Small intestine (tissue), 7 donors: ENCODE data around the gene ZMYND12. TPM values are rescaled to one million over a fixed set of nuclear protein-coding genes. Genes with fewer than 3 reads are reported as not detected.

Experiments used
- DNase-seq, 2 donors: peaks; one replicate each; pipeline versions ENCODE4 v3.0.0 to v3.0.0-alpha.2; 2013
- FAIRE-seq: peaks from 2 replicates; lab custom pipeline; 2012; peaks lifted over from hg19 to GRCh38; lab: Jason Lieb, UNC
- H3K27ac ChIP-seq, 3 donors: one replicate each; pipeline ENCODE4 v1.5.1; 2013; ENCODE audit warnings: low read length in 2 of 3, mild to moderate bottlenecking in 2 of 3, control low read depth in 1 of 3, inconsistent platforms in 1 of 3, low read depth in 1 of 3, moderate library complexity in 1 of 3
- H3K27me3 ChIP-seq, 3 donors: one replicate each; pipeline ENCODE4 v1.6.1; 2013; ENCODE audit warnings: low read length in 3 of 3, inconsistent platforms in 1 of 3; ENCODE audit not compliant: control insufficient read depth in 3 of 3, insufficient read depth in 3 of 3
- H3K36me3 ChIP-seq, 3 donors: one replicate each; pipeline ENCODE4 v1.6.1; 2013; ENCODE audit warnings: low read length in 3 of 3, inconsistent platforms in 1 of 3, low read depth in 1 of 3, mild to moderate bottlenecking in 1 of 3, moderate library complexity in 1 of 3; ENCODE audit not compliant: control insufficient read depth in 3 of 3, insufficient read depth in 2 of 3
- H3K4me1 ChIP-seq, 3 donors: one replicate each; pipeline ENCODE4 v1.6.1; 2013; ENCODE audit warnings: low read length in 2 of 3, inconsistent platforms in 1 of 3, low read depth in 1 of 3, mild to moderate bottlenecking in 1 of 3, moderate library complexity in 1 of 3; ENCODE audit not compliant: control insufficient read depth in 3 of 3, insufficient read depth in 2 of 3
- H3K4me3 ChIP-seq, 3 donors: one replicate each; pipeline ENCODE4 v1.5.1; 2013; ENCODE audit warnings: low read length in 3 of 3, control low read depth in 1 of 3, inconsistent platforms in 1 of 3, low read depth in 1 of 3, mild to moderate bottlenecking in 1 of 3, moderate library complexity in 1 of 3
- H3K9me3 ChIP-seq, 2 donors: one replicate each; pipeline ENCODE4 v1.6.1; 2013; ENCODE audit warnings: low read depth in 1 of 2, low read length in 1 of 2; ENCODE audit not compliant: control insufficient read depth in 2 of 2, insufficient read depth in 1 of 2
- WGBS, 3 donors: extraction: QIAGEN DNeasy Blood & Tissue Kit; methylation state at CpG; one replicate each; pipeline ENCODE4 v1.1.7; 2013; 5-methylcytosine and 5-hydroxymethylcytosine counted together
- polyA plus RNA-seq, 4 donors: library from polyadenylated mRNA; stranded (reverse) in 3 of 4; unstranded in 1 of 4; fragments of 200-250 nt in 3 of 4; fragments of 120-200 nt in 1 of 4; gene quantifications; one replicate each; pipeline versions ENCODE4 v1.2.1 to v1.2.3, GENCODE V29; 2013
- donor health status: healthy with polysubstance abuse.
- donor health status: control.
- donor health status: control.
- donor health status: Bipolar disorder and iron deficiency.
- donor health status: healthy.

The ZMYND12 gene
- polyA plus RNA-seq, 4 donors: 0.89 to 1.7 (median 1.1) TPM; not detected in 1

DNA sequence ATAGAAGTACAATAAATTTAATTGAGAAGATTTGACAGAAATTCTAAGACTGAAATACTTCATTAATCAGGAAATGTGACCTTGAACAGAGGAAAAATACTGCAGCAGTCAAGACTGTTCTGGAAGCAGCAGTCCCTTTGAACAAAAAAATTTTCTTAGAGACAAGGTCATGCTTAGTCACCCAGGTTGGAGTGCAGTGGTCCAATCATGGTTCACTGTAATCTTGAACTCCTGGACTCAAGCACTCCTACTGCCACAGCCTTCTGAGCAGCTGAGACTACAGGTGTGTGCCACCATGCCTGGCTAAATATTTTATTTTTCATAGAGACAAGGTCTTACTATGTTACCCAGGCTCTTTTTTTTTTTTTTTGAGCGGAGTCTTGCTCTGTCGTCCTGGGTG lies 5.4 kb upstream of the ZMYND12 start:
- H3K4me3 ChIP-seq: no peak overlapping the region
- no peaks in the 10 kb centered on the region for H3K27me3 ChIP-seq
- H3K36me3 ChIP-seq: peaks cover 0 to 7% (median 3%) of the 10 kb centered on the region in 3 donors
- FAIRE-seq: no peak
- no peaks in the 10 kb centered on the region for H3K9me3 ChIP-seq
- H3K27ac ChIP-seq: no peak overlapping the region
- H3K4me1 ChIP-seq: peaks cover 3 to 26% (median 4%) of the 10 kb centered on the region in 3 donors
- peak; percentile 43 to 58 for DNase-seq
- 76 to 86% (median 83%) methylated on average over 2 of the region's 2 CpGs for WGBS, 3 donors

DNA sequence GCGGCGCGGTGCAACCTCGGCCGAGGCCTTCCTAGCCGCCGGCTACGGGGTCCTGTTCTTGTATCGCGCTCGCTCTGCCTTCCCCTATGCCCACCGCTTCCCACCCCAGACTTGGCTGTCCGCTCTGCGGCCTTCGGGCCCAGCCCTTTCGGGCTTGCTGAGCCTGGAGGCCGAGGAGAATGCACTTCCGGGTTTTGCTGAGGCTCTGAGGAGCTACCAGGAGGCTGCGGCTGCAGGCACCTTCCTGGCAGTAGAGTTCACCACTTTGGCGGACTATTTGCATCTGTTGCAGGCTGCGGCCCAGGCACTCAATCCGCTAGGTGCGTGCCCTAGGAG lies 900 bp upstream of the ZMYND12 start:
- H3K9me3 ChIP-seq: no peaks in the 10 kb centered on the region
- peaks cover 3 to 24% (median 4%) of the 10 kb centered on the region in 3 donors for H3K4me1 ChIP-seq
- FAIRE-seq: no peak
- H3K36me3 ChIP-seq: peaks cover 0 to 7% (median 3%) of the 10 kb centered on the region in 3 donors
- DNase-seq: peak in 1 of 2 donors; percentile 76
- peak overlapping the region; percentile 75 to 93 (median 87) for H3K4me3 ChIP-seq
- WGBS, 3 donors: 0 to 1% (median 0%) methylated on average over 22 to 23 of the region's 23 CpGs
- peak overlapping the region; percentile 94 to 98 (median 94) for H3K27ac ChIP-seq
- no peaks in the 10 kb centered on the region for H3K27me3 ChIP-seq

DNA sequence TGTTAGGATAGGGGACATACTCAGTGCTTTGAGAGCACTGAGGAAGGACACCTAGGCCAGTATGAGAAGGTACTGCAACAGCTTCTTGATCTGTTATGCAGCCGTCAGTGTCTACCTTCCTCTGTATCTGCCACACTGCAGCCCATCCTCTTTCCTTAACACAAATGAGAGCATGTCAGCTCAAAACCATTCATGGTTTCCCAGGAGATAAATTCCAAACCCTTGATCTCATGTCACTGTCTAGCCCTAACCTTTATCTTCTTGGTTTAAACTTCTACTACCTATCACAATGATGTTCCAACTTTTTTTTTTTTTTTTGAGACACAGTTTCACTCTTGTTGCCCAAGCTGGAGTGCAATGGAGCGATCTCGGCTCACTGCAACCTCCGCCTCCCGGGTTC lies 1.4 kb downstream of the ZMYND12 start:
- H3K4me1 ChIP-seq: peaks cover 3 to 21% (median 4%) of the 10 kb centered on the region in 3 donors
- FAIRE-seq (no peak), DNase-seq (peak in 1 of 2 donors; percentile 57)
- H3K27me3 ChIP-seq: no peaks in the 10 kb centered on the region
- peaks cover 0 to 7% (median 3%) of the 10 kb centered on the region in 3 donors for H3K36me3 ChIP-seq
- no peak overlapping the region for H3K4me3 ChIP-seq
- no peaks in the 10 kb centered on the region for H3K9me3 ChIP-seq
- WGBS, 3 donors: 87 to 94% (median 93%) methylated on average over 5 of the region's 5 CpGs
- H3K27ac ChIP-seq: peak overlapping the region in 1 of 3 donors; percentile 47

DNA sequence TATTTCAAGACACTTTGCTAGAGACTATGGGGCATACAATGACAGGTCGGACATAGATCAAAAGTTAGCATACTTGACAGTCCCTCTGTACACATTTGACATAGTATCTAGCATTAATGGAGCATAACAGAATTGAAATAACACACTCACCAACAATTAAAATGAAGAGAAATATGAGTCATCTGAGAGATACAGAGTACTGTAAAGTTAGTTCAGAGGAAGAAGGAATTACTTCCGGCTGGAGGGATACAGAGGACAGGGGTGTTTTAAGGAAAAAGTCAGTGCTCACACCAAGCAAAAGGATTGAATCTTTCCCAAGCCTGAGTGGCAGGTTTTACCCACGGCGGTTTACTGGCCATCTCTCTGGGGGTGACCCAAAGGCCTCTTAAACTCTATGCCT lies 2.4 kb downstream of the ZMYND12 start:
- no peak for DNase-seq
- WGBS, 3 donors: 88 to 93% (median 91%) methylated on average over 4 of the region's 4 CpGs
- no peaks in the 10 kb centered on the region for H3K27me3 ChIP-seq
- H3K4me3 ChIP-seq: no peak overlapping the region
- peaks cover 3 to 21% (median 4%) of the 10 kb centered on the region in 3 donors for H3K4me1 ChIP-seq
- no peaks in the 10 kb centered on the region for H3K9me3 ChIP-seq
- no peak for FAIRE-seq
- peaks cover 0 to 3% (median 3%) of the 10 kb centered on the region in 3 donors for H3K36me3 ChIP-seq
- H3K27ac ChIP-seq: no peak overlapping the region

DNA sequence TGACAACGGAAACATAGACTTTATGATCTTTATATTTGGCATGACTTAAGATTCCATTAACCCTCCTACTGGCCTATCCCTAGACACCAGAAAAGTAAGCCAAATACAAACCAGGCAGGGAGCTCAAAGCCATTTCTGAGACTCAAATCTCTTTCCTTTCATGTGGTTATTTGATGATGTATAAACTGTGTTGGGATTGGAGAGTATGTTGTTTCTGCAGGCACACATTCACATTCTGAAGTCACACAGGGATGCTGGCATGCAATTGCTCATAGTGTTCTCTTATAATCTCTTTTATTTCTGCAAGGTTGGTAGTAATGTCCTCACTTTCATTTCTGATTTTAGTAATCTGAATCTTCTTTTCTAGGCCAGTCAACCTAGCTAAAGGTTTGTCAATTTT lies 5.8 kb downstream of the ZMYND12 start:
- FAIRE-seq (no peak), DNase-seq (no peak)
- no peaks in the 10 kb centered on the region for H3K9me3 ChIP-seq
- H3K27me3 ChIP-seq: no peaks in the 10 kb centered on the region
- peaks cover 0 to 4% (median 0%) of the 10 kb centered on the region in 3 donors for H3K4me1 ChIP-seq
- 74 to 94% (median 89%) methylated on average over 1 of the region's 1 CpG for WGBS, 3 donors
- no peaks in the 10 kb centered on the region for H3K36me3 ChIP-seq
- no peak overlapping the region for H3K4me3 ChIP-seq
- H3K27ac ChIP-seq: no peak overlapping the region

DNA sequence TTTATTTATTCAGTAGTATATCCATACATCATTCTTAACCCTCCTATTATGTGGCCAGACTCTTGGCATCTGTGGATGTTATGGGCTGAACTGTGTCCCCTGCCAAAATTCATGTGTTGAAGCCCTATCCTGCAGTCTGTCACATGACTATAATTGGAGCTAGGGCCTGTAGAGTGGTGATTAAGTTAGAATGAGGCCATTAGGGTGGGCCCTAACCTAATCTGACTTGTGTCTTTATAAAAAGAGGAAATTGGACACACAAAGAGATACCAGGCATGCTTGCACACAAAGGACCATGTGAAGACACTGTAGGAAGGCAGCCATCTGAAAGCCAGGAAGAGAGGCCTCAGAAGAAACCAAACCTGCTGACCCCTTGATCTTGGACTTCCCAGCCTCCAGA lies 6.6 kb downstream of the ZMYND12 start:
- Histone ChIP-seq H3K27me3 (no peaks in the 10 kb centered on the region), H3K9me3 (no peaks in the 10 kb centered on the region), H3K4me1 (no peaks in the 10 kb centered on the region), H3K27ac (no peak overlapping the region), H3K36me3 (no peaks in the 10 kb centered on the region), H3K4me3 (no peak overlapping the region)
- FAIRE-seq (no peak), DNase-seq (no peak)

DNA sequence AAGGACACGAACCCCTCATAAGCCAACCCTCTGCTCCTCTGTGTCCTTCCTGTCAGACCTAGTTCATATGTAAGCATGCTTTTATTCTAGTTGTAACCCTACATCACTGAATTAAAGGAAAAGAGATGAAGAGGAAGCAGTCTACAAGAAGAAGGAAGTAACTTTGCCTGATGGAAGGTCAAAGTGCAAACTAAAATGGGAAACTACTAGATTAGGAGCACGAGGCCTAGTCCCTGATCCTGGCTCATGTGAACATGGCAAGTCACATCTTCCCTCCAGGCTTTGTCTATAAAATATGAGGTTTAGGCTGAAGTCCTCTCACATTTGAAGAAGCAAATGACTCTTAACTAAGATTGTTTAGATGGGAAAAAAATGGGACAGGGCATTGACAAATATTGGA lies 13.2 kb downstream of the ZMYND12 start:
- Histone ChIP-seq H3K27ac (no peak overlapping the region), H3K4me3 (no peak overlapping the region), H3K9me3 (no peaks in the 10 kb centered on the region), H3K36me3 (no peaks in the 10 kb centered on the region), H3K4me1 (no peaks in the 10 kb centered on the region), H3K27me3 (no peaks in the 10 kb centered on the region)
- WGBS, 3 donors: 26 to 32% (median 31%) methylated on average over 2 of the region's 2 CpGs
- DNase-seq (peak in 1 of 2 donors; percentile 54), FAIRE-seq (no peak)

DNA sequence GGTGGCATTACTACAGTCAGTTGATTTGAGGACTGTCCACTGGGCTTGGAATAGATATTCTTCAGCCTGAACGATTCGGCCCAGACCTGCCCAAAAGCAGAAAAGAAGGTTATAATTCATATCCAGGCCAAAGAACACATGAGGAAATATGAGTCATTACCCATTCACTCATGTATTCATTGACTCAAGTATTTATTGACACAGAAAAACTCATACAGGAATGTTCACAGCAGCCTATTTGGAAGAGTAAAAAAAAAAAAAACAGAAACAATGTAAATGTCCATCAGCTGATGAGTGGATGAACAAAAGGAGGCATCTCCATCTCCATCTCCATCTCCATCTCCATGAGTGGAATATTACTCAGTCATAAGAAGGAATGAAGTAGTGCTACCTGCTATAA lies 15.9 kb downstream of the ZMYND12 start:
- WGBS, 3 donors: 18 to 59% (median 52%) methylated on average over 2 of the region's 2 CpGs
- H3K36me3 ChIP-seq: no peaks in the 10 kb centered on the region
- H3K4me3 ChIP-seq: no peak overlapping the region
- FAIRE-seq (no peak), DNase-seq (peak in 1 of 2 donors; percentile 29)
- H3K27me3 ChIP-seq: no peaks in the 10 kb centered on the region
- no peaks in the 10 kb centered on the region for H3K9me3 ChIP-seq
- H3K4me1 ChIP-seq: no peaks in the 10 kb centered on the region
- no peak overlapping the region for H3K27ac ChIP-seq

DNA sequence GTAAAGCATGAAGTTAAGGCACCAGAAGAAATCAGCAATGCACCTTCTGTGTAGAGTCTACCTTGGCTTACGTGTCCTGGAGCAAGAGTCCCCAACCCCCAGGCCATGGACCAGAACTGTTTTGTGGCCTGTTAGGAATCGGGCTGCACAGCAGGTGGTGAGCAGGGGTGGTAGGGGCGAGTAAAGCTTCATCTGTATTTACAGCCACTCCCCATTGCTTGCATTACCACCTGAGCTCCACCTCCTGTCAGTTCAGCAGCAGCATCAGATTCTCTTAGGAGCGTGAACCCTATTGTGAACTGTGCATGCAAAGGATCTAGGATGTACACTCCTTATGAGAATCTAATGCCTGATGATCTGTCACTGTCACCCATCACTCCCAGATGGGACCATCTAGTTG lies 21.5 kb downstream of the ZMYND12 start:
- no peaks in the 10 kb centered on the region for H3K9me3 ChIP-seq
- H3K4me1 ChIP-seq: peaks cover 0 to 14% (median 0%) of the 10 kb centered on the region in 3 donors
- FAIRE-seq (no peak), DNase-seq (no peak)
- no peak overlapping the region for H3K4me3 ChIP-seq
- 92 to 94% (median 92%) methylated on average over 4 of the region's 4 CpGs for WGBS, 3 donors
- H3K36me3 ChIP-seq: no peaks in the 10 kb centered on the region
- H3K27ac ChIP-seq: no peak overlapping the region
- H3K27me3 ChIP-seq: no peaks in the 10 kb centered on the region
